ENCODE results near the gene MPDU1. TPM values are rescaled to one million over a fixed set of nuclear protein-coding genes. Genes with fewer than 3 reads are reported as not detected.
A peak's percentile ranks its signal among the peaks of the same experiment; 100 is the strongest.
"Not testable (repeated sequence)": the region's sequence is repeated elsewhere in the genome, so short reads cannot be mapped to it uniquely, and the experiment has no call there.

The MPDU1 gene
- total RNA-seq, 2 donors from 2014 or later: 24.7 to 31.2 TPM

DNA sequence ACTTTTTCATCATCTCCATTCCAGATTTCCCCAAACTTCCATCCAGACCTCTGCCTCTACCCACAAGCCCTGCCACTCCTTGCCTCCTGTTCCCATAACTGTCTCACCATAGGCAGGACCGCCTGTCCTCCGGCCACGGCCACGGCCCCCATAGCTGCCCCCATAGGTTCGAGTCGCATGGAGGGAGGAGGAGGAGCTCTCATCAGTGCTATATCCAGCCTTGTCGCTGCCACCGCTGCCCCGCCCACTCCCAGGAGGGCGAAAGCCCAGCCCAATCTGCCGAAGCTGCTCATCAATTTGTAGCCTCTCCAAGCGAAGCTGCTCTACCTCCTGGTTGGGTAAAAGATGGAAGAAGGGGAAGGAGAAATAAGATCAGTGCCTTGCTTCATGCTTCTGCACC lies 9.6 kb downstream of the MPDU1 start:
- intact Hi-C loops (cut with DNase I): no loop called here
- peak; percentile 65 for DNase-seq (ENCODE audit: low spot score)

- intact Hi-C loops (cut with DNase I); DNase-seq (ENCODE audit: low spot score): not testable (repeated sequence)
Measured at GRCh38 chr17:7597561-7597960, 13.9 kb downstream of the MPDU1 start.

DNA sequence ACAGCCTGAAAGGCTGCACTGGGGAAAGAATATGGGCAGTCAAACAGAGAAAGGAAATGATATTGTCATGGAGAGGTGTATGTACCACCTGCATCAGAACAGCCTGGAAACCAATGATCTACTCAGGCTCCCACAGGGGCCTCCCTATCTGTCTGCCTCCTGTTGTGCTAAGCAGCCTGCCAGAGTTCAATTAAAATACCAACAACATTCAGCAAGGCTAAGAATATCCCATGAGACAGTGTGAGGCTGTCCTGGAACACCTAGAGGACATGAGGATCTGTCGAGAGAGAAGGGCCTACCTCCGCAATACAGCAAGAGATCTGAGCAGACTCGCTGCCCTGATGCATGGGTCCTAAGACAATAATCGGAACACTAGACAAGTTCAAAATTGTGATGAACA lies 22.6 kb downstream of the MPDU1 start:
- no peak for DNase-seq (ENCODE audit: low spot score)
- intact Hi-C loops (cut with DNase I): loop anchor here in 1 of 2 donors (2.0 kb wide), 1 partner anchor 15 kb away; the partner anchor contains the start of gene SOX15

- no peak for DNase-seq (ENCODE audit: low spot score)
- intact Hi-C loops (cut with DNase I): no loop called here
Measured at GRCh38 chr17:7610641-7611040, 27.0 kb downstream of the MPDU1 start.

GRCh38 chr17:7611635-7612293 lies 28.1 kb downstream of the MPDU1 start:
- DNase-seq (ENCODE audit: low spot score): no peak
- intact Hi-C loops (cut with DNase I): no loop called here

DNA sequence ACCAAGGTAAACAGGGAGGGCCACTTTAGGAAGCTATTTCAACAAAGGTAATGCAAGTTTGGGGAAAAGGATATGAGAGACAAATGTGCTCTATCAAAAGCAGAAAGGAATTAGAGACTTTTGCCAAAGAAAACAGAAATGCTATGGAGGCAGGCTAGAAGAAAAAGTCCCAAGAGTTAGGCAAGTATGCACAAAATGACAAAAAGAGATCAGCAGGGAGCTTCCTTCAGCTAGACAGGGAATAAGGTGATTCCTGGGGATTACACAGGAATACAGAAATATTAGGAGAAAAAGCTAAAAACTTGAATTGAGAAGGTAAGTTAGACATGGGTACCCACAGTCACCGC lies 28.6 kb downstream of the MPDU1 start:
- intact Hi-C loops (cut with DNase I): no loop called here
- no peak for DNase-seq (ENCODE audit: low spot score)

GRCh38 chr17:7613769-7614424 lies 30.2 kb downstream of the MPDU1 start:
- no peak for DNase-seq (ENCODE audit: low spot score)
- intact Hi-C loops (cut with DNase I): no loop called here

GRCh38 chr17:7614425-7615264 lies 31.0 kb downstream of the MPDU1 start, which contains the start of gene FXR2:
Gene FXR2 (minus strand): TSS chr17:7614897. CDS start chr17:7614532, 365 bp downstream.
- intact Hi-C loops (cut with DNase I): no loop called here
- peak; percentile 100 for DNase-seq (ENCODE audit: low spot score)

DNA sequence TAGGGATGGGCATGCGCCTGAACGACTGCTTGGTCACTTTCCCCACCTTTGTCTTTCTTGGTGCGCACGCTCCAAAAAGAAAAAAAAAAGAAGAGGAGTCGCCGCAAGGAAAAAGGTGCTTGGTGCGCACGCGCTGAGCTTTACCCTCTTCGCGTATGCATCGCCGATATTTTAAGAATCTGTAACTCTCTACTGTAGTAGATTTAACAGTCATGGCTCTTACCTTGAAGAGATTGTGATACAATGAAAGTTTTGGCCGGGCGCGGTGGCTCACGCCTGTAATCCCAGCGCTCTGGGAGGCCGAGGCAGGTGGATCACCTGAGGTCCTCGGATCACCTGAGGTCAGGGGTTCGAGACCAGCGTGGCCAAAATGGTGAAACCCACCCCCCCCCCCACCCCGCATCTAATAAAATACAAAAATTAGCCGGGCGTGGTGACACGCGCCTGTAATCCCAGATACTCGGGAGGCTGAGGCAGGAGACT lies 31.7 kb downstream of the MPDU1 start:
- DNase-seq (ENCODE audit: low spot score): no peak
- intact Hi-C loops (cut with DNase I): no loop called here

DNA sequence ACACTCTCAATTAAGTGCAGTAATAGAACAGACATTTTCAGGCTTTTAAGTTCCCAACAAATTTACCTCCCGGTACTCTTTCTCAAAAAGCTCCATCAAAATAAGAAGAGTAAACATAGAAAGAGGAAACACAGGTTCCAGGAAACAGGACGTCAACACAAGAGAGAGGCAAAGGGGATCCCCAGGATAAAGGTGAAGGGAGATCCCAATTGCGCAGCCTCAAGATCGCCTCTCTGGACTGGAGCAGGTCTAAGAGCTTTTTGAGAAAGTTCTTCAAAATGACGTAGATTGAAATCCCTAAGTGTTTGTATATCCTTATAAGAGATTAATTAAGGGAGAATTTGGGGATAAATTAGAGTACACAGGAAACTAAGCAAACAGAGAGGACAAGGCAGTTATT lies 35.0 kb downstream of the MPDU1 start:
- no peak for DNase-seq (ENCODE audit: low spot score)
- intact Hi-C loops (cut with DNase I): no loop called here

DNA sequence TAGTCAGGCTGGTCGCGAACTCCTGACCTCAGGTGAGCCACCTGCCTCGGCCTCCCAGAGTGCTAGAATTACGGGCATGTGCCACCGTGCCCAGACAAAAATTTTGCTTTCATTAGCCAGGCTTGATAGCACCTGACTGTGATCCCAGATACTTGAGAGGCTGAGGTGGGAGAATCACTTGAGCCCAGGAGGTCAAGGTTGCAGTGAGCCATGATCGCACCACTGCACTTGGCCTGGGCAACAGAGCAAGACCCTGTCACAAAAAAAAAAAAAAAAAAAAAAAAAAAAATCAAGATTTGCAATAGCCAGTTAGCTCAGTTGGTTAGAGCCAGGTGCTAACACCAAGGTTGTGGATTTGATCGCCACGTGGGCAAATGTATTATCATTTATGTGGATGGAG lies 37.2 kb downstream of the MPDU1 start:
- DNase-seq (ENCODE audit: low spot score): no peak
- intact Hi-C loops (cut with DNase I): no loop called here

- intact Hi-C loops (cut with DNase I): no loop called here
- no peak for DNase-seq (ENCODE audit: low spot score)
Measured at GRCh38 chr17:7623661-7624060, 40.0 kb downstream of the MPDU1 start.

GRCh38 chr17:7625749-7626148 lies 42.1 kb downstream of the MPDU1 start:
- intact Hi-C loops (cut with DNase I); DNase-seq (ENCODE audit: low spot score): not testable (repeated sequence)

DNA sequence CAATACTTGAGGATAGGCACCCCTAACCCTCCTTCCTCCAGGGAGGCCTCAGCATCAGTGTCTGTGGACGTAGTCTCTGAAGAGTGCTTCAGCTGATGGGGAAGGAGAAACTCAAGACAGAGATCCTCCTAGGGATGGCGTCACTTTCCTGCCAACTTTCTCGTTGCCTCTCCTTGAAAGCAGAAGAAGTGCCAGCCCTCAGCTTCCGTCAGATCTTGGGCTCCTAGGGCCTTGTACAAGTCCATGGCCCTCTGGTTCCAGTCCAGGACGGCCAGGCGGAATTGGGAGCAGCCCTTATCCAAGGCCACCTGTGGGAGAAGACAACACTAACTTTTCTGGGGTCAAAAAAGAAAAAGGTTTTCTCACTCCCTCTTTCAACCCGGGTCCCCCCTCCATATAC lies 42.7 kb downstream of the MPDU1 start:
- DNase-seq (ENCODE audit: low spot score): no peak
- intact Hi-C loops (cut with DNase I): no loop called here

DNA sequence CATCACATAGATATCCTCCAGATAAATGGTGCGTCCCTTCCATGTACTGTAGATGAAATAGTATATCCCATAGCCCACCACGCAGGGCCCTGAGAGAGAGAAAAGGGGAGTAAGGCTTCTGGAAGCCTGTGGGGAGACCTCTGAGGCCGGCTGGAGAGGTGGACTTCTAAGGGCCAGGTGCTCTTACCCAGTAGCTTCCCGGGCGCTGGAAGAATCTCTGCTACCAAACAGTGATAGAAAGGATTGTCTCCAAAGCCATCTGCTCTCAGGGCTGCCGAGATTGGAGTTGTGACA lies 43.3 kb downstream of the MPDU1 start:
- intact Hi-C loops (cut with DNase I): no loop called here
- no peak for DNase-seq (ENCODE audit: low spot score)

GRCh38 chr17:7627250-7628121 lies 43.8 kb downstream of the MPDU1 start, which contains the start of gene SAT2:
Gene SAT2 (minus strand): TSS chr17:7627821. CDS start chr17:7627635, 186 bp downstream.
- DNase-seq (ENCODE audit: low spot score): peak; percentile 97
- intact Hi-C loops (cut with DNase I): no loop called here

GRCh38 chr17:7629939-7630571 lies 46.4 kb downstream of the MPDU1 start, which contains the start of gene SHBG:
Gene SHBG (plus strand): TSS chr17:7630135. CDS start chr17:7630173, 38 bp downstream.
- intact Hi-C loops (cut with DNase I): loop anchor here in 1 of 2 donors (10.0 kb wide), 1 partner anchor 55 kb away; the partner anchor contains the start of genes TP53 and WRAP53
- no peak for DNase-seq (ENCODE audit: low spot score)

All from posterior vena cava (tissue), 2 donors.